ENCODE measurements around the gene PRSS37.
"Not testable (repeated sequence)": the region's sequence is repeated elsewhere in the genome, so short reads cannot be mapped to it uniquely, and the experiment has no call there.

PRSS37 gene, protein sequence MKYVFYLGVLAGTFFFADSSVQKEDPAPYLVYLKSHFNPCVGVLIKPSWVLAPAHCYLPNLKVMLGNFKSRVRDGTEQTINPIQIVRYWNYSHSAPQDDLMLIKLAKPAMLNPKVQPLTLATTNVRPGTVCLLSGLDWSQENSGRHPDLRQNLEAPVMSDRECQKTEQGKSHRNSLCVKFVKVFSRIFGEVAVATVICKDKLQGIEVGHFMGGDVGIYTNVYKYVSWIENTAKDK

DNA sequence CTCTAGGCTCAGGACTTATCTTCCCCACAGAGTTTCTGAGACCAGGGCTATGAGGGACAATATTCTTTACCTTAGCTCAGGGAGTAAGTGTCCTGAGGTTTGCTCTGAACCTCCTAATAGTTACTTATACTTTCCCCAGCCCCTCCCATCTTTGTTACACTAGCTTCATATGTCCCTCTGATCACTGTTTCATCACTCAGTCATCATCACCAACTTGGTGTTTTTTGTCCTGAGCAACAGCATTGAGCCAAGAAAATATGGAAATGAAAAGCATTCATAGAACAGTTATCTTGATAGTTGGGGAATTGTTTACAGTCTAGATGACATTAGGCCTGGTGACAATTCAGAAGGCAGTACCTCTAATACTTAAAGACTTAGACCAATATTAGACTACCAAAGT lies at the start of gene PRSS37:
Gene PRSS37, minus strand, starts transcription at position 101 of the 400 bp plus-strand sequence. CDS start 436 bp downstream, outside the sequence.
- no peak for DNase-seq

DNA sequence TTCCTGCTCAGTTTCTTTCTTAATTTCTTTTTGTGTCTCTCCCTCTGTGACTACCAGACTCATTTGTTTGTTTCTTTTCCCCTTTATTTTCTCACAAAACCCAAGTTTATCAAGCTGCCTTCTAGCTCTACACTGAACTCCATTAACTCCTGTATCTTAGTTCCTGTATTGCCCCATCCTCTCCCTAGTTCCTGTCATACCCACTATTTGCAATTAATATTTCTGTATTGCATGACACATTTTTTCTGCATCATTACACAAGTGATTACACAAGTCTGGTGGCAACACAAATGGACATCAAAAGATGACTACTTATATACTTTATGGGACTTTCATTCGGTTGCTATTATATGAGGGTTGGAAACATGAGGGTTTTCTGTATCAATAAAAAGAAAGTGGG lies 48.0 kb upstream of the PRSS37 start:
- peak; percentile 91 to 93 for DNase-seq

DNA sequence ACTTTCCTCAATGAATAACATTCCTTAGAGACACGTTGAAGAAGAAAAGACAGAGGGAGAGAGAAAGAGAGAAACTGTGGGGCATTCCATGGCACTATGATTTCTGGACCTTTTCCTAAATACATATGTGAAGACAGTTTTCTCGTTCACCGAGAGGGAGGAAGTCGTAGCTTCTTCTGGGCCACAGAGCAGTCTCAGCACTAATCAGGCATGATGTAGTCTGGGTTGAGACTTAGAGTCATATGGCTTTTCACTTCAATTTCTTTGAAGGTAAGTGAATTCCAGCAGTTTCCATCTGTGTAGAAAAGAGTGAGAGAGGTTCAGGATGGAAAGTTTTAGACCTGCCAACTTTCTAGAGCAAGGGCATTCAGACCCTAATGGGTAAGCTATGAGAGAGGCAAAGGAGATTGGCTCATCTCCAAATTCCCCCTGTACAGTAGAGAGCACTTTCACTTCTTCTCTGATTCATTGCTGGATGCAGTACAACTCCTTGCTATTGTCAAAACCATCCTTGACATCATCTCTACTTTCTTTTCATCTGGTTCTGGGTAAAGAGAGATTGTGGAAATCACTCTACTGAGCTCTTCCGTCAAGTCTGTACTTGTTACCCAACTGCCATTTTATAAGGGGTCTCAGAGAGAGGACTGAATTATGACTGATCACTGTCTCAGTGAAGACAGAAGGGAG lies 43.4 kb upstream of the PRSS37 start:
- peak; percentile 73 to 75 for DNase-seq

DNA sequence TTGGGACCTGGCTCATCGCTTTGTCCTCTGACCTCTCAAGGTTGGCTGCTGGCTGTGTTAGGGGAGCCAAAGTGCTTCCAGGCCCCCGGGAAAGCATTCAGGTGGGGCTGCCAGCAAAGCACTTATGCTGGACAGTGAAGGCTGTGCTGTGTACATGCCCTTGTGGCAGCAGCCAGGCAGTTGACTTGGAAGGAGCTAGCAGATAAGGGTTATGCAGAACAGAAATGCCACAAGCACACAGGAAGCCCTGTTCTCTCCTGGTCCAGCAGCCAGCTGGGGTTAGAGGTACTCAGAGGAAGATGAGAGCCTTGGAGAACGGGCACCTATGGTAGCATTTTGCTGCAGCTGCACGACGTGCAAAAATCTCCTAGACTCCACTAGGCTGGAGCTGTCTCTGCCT lies 39.7 kb upstream of the PRSS37 start:
- no peak for DNase-seq

DNA sequence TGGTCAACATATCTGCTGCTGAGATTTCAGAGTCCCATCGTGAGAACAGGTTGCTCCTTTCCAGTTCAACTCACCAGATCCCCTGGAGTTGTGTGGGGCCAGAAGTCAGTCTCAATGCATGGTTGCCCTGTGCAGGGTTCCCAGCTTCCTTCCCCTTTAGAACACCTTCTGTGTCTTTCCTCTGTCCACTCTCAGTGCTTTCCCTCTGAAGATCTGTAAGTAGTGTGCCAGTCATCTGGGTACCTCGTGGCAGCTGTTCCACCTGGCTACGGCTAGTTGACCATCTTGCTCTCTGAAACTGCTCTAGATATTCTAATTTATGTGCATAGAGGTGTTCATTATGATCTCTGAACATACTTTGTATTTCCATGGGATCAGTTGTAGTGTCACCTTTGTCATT lies 36.1 kb upstream of the PRSS37 start:
- DNase-seq = no peak

DNA sequence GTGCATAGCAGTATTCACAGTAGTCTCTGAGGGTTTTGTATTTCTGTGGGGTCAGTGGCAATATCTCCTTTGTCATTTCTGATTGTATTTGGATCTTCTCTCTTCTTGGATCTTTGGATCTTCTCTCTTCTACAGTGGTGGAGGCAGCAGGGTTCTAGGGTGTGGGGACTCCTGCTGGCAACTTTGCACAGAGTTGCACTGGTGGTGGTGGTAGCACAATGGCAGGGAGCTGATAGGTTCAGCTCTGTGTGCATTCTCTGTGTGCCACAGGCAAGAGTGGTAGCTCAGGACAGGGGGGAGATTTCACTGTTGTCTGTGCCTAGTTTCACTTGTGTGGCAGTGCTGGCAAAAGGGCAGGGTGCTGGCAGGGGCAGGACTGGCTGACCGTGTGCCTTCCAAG lies 35.1 kb upstream of the PRSS37 start:
- no peak for DNase-seq

DNA sequence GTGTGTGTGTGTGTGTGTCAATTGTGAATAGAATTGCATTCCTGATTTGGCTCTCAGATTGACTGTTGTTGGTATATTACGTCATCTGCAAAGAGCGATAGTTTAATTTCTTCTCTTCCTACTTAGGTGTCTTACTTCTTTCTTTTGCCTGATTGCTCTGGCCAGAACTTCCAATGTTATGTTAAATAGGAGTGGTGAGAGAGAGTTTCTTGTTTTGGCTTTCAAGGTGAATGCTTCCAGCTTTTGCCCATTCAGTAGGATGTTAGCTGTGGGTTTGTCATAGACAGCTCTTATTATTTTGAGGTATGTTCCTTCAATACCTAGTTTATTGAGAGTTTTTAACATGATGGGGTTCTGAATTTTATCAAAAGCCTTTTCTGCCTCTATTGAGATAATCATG lies 34.2 kb upstream of the PRSS37 start:
- DNase-seq = no peak

DNA sequence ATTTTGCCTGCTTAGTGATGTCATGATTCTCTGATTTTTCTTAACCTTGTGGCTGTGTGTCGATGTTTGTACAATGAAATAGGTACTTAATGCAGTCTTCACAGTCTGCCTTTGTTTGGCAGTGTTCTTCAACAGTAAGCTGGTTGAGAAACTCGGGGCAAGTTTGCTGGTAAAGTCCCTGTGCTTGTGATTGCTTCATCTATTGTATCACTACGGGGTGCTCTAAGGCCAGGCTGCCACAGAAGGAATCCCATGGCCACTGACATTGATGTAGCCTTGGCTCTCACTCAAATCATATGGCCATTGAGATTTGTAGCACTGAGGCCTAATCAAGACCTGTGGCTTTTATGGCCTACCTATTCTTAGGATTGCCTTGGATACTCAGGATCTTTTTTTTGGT lies 33.5 kb upstream of the PRSS37 start:
- DNase-seq = peak; percentile 71 to 83

DNA sequence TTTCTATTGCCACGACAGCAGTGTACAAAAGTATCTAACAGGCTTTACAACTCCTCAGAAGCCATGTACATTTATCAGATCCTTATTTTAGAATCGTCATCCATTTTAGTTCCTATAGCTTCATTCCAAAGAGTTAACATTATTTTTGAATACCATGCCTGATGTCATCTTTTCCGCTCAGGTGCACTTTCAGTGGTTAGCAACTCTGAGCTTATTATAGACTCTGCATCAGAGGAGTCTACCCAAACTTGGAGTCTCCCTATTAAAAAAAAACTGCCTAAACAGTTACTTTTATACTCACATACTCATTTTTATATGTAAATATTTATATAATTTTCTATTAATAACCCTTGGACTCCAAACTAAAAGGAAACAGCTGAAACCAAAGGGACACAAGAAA lies 31.6 kb upstream of the PRSS37 start:
- no peak for DNase-seq

DNA sequence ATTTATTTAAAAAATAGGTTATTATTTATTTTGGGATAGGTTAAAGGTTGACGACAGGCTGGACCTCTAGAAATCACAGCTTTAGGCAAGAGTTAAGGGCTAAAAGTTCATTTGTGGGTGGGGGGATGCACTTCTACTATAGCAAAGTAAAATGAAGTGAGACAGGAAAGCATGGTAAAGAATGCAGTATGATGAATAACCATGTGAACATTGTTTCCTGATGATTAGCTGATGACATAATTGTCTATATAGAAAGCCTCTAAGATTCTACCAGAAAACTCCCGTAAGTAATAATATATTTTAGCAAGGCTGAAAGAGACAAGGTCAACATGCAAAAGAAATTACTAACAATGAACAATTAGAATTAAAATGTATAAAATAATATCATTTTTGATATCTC lies 25.7 kb upstream of the PRSS37 start:
- DNase-seq = peak in 1 of 2 donors; percentile 18

DNA sequence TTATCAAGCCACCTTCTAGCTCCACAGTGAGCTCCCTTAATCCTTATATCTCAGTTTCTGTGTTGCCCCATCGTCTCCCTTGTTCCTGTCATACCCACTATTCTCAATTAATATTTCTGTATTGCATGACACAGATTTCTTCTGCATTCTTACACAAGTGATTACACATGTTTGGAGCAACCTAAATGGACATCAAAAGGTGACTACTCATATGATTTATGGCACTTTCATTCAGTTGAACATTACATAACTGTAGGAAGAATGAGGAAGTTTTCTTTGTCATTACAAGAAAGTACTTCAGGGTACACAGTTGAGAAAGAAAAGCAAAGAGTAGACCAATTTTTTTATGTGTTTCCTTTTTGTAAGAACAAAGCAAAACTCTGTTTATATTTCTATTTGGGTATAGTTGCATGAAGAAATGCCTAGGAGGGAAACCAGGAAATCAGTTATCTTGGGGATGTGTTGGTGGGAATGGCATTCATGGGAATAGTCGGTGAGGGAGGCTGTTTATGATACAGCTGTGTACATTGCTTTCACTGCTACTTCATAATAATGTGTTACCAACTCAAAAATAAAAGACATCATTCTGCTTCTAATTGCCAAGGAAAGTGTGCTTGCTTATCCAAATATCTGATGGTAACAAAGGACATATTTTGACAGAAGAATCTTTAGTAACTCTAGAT lies 23.6 kb upstream of the PRSS37 start:
- DNase-seq = peak; percentile 39 to 74

DNA sequence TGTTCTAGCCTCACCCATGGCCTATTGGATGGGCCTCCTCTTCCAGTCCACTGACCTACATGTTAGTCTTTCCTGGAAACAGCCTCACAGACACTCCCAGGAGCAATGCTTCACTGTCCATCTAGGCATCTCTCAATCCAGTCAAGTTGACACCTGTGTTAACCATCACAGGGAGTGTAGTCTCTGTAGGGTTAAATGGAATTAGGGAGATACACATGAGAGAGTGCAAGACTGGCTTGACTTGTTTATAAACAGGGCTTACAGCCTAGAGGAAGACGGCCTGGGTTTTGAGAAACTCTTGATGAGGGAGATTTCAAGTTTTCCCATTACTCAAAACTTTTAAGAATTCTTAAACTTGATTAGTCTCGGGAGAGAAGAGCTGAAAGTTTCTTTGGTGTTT lies 18.9 kb upstream of the PRSS37 start:
- no peak for DNase-seq

DNA sequence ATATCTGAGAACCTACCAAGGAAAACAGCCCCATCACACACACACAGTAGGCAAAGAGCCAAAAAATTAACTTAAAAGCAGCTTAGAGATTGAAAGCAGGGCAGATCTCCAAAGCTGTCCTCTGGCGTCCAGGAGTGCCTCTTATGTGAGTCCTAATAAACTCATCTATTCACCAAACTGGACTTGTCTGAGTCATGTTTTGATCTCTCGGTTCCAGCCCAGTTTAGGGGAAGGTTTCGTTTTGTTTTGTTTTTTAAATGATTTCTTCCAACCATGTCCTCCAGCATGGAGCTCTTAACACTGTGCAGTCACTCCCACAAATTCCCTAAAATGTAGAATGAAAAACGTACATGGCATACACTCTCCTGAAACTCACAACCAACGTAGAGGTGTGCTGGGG lies 6.7 kb upstream of the PRSS37 start:
- no peak for DNase-seq

DNA sequence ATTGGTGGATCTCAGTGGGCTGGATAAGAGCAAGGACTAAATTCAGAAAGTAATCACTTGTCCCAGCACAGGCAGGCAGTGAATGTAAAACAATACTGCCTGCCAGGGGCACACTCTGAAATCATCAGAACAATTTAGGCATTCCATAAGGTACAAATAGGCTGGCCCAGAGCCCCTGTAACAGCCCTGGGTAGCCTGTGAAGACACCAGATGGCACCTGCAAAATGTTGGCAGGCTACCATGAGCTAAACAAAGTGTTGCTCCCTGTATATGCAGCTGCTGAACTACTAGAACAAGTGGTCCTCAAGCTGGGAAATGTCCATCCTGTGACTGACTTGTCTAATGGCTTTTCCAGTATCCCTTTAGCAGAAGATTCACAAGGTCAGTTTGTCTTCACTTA lies 3.0 kb upstream of the PRSS37 start:
- no peak for DNase-seq

DNA sequence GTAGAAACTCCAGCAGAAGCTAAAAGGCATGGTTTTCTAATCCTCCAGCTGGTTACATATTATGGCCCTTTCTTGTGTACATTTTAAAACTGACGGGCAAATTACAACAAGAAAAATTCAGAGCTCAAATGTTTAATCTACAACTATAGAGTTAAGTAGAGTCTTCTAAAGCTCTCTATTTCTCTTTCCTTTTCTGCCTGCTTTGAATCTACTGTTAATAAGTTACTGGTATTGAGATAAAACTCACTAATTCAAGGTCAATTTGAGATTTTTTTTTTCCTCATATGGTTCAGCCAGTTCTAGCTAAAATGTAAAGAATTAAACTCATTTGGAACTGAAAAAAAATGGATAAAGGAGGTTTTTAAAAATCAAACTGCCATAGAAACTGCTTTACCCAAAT lies 1.6 kb upstream of the PRSS37 start:
- DNase-seq = no peak

DNA sequence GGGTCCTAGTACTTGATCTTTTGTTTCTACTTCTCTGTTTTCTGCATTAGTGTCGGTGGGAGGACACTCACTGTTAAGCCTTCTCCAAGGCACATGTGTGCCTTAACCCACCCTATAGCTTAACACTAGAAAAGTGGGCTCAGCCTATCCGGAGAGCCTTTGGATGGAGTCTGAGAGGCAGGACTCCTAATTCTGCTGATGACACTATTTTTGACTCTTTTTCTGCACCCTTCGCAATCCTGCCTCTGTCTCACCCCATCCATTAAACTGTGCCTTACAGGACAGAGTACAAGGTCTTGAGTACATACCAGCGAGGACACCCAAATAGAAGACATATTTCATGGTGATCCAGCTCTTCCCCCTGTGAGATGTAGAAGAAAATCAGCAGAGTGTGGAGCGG lies 577 bp downstream of the PRSS37 start:
- no peak for DNase-seq

DNA sequence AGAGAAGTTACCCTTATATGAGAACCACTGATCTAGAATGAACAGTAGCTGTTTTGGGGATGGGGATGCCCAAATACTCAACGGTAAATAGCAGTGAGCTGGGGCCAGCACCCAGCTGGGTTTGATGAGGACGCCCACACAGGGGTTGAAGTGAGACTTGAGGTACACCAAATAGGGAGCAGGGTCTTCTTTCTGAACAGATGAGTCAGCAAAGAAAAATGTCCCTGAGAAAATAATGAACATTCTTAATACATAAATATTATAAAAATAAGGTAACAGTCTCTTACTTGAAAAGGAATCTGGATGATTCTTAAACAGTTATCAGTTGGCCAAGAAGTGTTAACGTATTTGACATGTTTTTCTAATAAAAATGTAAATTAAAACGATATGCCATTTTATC lies 2.0 kb downstream of the PRSS37 start:
- DNase-seq = no peak

DNA sequence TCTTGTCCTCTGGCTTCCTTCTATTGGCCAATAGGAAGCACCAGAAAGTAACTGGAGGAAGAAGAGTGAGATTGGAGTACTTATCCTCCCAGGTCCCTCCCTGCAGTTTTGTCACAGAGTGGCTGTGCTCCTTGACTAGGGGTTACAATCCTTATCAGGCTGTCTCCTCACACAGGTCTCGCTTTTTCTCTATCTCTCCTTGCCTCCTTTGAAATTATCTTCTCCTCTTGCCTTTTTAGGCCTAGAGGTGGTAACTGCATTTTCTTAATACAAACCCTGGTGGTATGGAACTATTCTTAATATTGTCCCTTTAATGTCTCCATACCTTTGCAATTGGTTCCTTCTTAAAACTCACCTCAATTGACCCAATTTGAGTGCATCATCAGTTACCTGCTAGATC lies 2.7 kb downstream of the PRSS37 start:
- DNase-seq = no peak

DNA sequence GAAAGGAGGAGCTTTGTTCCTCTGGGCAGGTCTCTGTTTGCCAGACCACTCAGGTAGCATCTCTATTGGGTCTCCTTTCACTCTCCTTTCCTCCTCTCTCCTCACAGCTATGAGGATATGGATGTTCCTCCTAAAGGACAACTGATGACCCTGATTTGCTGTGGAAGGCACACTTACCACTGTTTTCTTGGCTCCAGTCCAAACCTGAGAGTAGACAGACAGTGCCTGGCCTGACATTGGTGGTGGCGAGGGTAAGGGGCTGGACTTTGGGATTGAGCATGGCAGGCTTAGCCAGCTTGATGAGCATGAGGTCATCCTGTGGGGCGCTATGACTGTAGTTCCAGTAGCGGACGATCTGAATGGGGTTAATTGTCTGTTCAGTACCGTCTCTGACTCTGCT lies 3.6 kb downstream of the PRSS37 start:
- DNase-seq = no peak

DNA sequence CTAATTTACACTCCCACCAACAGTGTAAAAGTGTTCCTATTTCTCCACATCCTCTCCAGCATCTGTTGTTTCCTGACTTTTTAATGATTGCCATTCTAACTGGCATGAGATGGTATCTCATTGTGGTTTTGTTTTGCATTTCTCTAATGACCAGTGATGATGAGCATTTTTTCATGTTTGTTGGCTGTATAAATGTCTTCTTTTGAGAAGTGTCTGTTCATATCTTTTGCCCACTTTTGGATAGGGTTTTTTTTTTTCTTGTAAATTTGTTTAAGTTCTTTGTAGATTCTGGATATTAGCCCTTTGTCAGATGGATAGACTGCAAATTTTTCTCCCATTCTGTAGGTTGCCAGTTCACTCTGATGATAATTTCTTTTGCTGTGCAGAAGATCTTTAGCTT lies 18.9 kb downstream of the PRSS37 start:
- DNase-seq = not testable (repeated sequence)

DNA sequence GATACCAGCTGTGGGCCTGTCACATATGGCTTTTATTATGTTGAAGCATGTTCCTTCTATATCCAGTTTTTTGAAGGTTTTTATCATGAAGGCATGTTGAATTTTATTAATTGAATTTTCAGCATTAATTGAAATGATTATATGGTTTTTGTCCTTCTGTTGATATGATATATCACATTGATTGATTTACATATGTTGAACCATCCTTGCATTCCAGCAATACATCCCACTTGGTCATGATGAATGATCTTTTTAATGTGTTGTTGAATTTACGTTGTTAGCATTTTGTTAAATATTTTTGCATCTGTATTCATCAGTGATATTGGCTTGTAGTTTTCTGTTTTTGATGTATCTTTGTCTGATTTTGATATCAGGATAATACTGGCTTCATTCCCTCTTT lies 21.2 kb downstream of the PRSS37 start:
- no peak for DNase-seq

DNA sequence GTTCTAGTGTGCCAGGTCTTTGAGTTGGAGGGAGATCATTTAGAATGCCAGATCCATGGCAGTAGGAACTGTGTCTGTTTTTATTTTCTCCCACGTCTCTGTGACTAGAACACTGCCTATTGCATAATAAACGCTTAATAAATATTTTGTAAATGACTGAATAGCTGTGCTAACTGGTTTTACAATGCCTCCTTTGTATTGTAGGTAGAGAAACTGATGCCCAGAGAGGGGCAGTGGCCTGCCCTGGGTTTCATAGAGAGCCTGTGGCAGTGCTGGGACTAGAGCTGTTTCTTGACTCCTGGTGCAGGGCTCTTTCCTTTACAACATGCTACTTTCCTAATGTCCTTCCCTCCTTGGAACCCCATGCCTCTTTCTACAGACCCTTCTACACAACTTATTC lies 48.8 kb downstream of the PRSS37 start:
- DNase-seq = no peak

DNA sequence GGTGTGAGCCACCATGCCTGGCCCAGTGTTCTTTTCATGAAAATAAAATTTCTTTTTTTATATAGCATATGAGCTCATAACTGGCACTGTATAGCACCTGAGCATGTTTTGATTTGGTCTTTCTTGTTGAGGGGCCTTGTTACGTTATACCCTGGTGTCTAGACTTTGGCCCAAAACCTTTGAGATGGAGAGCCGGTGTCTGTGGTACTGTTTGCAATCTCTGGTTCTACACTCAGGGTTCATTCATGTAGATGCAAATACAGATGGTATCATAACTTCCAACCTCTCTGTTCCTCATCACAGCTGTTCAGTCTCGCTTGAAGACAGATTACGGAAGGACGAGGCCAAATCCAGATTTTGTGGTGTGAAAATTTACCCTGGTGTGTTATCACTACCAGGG lies 51.4 kb downstream of the PRSS37 start, which contains the start of gene TAS2R5:
Gene TAS2R5, plus strand, starts transcription at position 301 of the 400 bp plus-strand sequence. CDS start 145 bp downstream, outside the sequence.
- no peak for DNase-seq

DNA sequence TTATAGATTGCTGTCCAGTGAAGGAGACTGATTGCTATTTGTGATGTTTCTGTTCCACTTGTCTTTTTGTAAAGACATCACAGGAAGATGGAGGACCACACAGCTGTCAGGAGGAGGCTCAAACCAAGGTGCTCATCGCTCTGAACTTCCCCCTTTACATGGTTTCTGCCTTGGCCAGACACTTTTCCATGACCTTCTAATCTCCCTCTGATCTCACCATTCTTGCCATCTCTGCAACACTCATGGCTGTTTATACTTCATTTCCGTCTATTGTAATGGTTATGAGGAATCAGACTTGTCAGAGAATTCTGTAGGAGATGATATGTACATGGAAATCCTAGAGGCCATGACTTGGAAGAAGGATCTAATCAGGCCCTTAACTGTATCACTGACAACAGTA lies 53.0 kb downstream of the PRSS37 start:
- DNase-seq = no peak

All from inflammatory macrophage treated with lipopolysaccharide for 1 hour (primary cell).